ENCODE measurements around the gene GPC6.

Gene GPC6

DNA sequence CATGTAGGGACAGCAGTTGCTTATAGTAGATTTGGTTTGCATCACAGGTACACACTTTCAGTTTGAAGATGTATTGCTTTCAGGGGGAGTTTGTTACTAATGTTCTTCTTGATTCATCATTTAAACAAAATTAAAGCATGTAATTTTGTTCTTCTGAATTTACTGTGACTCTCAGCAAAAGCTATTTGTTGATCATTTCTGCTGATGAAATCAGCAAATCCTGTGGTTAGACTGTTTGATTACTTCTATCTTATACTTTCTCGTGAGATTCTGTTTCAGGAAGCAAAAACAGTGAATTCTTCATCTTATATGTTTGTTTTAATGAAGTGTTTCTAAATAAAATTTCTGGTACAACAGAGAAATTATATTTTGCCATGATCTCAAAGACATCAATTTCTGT lies 497.6 kb downstream of the GPC6 start:
- TF ChIP-seq, protein P1, sequence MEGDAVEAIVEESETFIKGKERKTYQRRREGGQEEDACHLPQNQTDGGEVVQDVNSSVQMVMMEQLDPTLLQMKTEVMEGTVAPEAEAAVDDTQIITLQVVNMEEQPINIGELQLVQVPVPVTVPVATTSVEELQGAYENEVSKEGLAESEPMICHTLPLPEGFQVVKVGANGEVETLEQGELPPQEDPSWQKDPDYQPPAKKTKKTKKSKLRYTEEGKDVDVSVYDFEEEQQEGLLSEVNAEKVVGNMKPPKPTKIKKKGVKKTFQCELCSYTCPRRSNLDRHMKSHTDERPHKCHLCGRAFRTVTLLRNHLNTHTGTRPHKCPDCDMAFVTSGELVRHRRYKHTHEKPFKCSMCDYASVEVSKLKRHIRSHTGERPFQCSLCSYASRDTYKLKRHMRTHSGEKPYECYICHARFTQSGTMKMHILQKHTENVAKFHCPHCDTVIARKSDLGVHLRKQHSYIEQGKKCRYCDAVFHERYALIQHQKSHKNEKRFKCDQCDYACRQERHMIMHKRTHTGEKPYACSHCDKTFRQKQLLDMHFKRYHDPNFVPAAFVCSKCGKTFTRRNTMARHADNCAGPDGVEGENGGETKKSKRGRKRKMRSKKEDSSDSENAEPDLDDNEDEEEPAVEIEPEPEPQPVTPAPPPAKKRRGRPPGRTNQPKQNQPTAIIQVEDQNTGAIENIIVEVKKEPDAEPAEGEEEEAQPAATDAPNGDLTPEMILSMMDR (IDR thresholded peaks at IDR 0.05; ENCODE audit: extremely low read depth, insufficient read depth, missing control alignments) = no peak
- DNase-seq (ENCODE audit: low spot score) = no peak
- in situ Hi-C loops (cut with MboI; ENCODE audit: low pct_unique_long_range_greater_than_20kb, low sequenced_read_pairs, unreplicated experiment) = no loop called here

DNA sequence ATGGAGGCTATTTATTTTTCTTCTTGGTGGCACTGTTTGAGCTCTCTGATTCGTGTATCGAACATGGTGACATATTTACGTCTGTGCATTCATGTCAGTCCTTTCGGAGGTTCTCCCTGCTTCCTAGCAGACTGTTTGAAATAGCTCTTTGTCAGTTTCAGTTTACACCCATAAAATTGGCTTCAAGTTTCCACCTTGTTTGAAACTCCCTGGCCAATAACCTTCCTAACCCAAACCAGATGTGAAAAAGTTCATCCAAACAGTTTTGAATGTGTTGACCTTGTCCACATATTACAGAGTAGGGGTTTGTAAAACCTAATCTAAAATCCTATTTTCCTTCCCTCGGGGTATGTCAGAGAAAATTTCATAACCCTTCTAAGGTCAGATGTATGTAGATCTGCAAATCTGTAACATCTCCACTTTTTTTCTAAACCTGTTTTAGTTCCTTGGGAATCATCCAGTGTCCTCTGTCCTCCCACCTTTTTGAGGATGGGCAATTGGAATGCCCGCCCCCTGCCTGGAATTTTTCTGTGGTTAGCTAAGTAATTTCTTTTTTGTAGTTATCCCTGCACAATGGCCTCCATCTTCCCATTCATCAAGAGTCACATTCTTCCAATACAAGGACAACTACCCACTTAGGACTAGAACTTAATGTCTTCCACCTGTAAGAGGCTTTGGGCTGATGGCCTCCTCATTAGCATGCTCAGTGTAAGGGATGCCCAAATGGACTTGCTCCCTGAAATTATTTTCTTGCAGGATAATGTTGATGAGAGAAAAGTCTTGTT lies 499.8 kb downstream of the GPC6 start:
- TF ChIP-seq, protein P1 (IDR thresholded peaks at IDR 0.05; ENCODE audit: extremely low read depth, insufficient read depth, missing control alignments) = no peak
- in situ Hi-C loops (cut with MboI; ENCODE audit: low pct_unique_long_range_greater_than_20kb, low sequenced_read_pairs, unreplicated experiment) = no loop called here
- no peak for DNase-seq (ENCODE audit: low spot score)

DNA sequence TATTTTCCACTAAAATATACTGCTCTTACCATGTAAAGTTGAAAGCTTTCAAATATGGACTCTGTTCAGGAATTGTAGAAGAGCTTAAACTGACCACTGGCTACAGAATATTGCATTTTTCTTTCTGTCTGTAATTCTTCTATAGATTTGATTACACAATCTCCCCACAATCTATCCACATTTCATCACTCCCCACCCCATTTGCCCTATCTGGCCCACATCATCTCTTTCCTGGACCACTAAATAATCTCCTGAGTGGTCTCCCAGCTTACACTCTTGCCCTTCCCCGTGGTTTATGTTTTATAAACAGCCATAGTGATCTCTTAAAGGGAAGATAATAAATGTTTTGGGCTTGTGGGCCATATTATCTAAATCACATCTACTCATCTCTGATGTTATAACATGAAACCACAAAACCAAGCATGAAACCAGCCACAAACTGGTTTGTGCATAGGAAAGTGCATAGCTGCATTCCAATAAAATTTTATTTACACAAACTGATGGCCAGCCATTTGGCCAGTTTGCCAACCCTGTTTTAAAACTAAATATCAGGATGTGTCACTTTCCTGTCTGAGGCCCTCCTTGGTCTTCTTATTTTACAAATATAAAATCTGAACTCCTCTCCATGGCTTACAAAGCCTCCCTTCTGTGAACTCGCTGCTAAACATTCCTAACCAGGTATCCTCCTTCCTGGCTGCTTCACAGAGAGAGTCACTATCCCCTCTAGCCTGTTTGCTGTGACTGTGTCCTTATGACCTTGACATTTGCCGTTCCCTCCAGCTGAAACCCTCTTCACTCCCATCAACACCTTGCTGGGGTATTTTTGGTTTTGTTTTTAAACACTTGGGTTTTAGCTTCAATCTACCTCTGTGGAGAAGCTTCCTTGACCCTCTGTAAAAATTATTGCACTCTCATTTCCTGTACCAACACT lies 500.9 kb downstream of the GPC6 start:
- in situ Hi-C loops (cut with MboI; ENCODE audit: low pct_unique_long_range_greater_than_20kb, low sequenced_read_pairs, unreplicated experiment) = no loop called here
- no peak for DNase-seq (ENCODE audit: low spot score)
- TF ChIP-seq, protein P1 (IDR thresholded peaks at IDR 0.05; ENCODE audit: extremely low read depth, insufficient read depth, missing control alignments) = no peak

DNA sequence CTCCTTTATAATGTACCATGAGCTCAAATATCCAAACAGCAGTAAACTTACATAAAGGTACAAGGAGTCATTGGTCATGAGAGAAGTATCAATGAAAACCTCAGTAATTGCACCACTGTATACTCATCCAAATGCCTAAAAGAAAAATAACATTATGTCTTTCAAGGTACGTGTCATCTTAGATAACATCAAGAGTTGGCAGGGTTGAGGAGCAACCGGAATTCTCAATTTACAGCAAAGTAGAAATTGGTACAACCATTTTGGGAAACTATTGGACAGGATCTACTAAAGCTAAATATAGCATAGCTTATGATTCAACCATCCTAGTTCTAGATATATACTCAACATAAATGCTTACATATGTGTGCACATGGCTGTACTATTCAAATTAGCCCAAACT lies 502.8 kb downstream of the GPC6 start:
- TF ChIP-seq, protein P1 (IDR thresholded peaks at IDR 0.05; ENCODE audit: extremely low read depth, insufficient read depth, missing control alignments) = no peak
- DNase-seq (ENCODE audit: low spot score) = no peak
- in situ Hi-C loops (cut with MboI; ENCODE audit: low pct_unique_long_range_greater_than_20kb, low sequenced_read_pairs, unreplicated experiment) = no loop called here

DNA sequence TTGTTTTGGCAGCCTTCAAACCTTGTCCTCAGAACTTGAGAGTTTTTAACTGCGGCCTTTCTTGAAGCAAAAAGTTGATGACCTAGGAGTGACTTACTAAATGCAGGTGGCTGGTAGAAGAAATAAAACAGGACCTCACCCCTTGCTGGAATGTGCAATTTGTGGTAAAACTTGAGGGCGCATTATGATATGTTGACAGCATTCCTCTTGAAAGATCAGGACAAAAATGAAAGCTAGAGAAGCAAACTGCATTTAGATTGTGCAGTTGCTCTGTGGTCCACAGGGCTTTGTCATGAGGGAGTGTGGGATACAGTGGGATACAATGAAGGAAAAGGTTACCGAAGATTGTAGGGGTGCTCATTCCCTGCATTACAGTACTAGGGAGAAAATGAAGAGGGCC lies 504.2 kb downstream of the GPC6 start:
- TF ChIP-seq, protein P1 (IDR thresholded peaks at IDR 0.05; ENCODE audit: extremely low read depth, insufficient read depth, missing control alignments) = no peak
- in situ Hi-C loops (cut with MboI; ENCODE audit: low pct_unique_long_range_greater_than_20kb, low sequenced_read_pairs, unreplicated experiment) = no loop called here
- DNase-seq (ENCODE audit: low spot score) = no peak

DNA sequence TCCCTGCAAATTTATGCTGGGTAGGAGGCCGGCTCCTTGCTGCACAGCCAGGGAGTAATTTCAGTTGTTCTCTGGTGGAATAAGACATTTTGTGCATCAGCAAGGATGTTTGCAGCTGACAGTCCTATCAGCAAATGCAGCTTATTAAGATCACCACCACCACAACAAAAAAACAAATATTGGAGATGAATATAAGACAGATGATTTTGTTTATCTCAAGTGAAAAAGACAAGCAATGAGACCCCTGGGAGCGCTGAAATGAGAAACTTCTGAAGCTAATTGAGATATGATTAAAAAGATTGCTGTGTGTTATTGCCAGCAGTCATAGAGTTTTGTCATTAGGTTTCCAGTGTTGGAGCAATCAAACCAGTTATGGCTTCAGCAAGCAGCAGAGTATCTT lies 505.6 kb downstream of the GPC6 start:
- TF ChIP-seq, protein P1 (IDR thresholded peaks at IDR 0.05; ENCODE audit: extremely low read depth, insufficient read depth, missing control alignments) = no peak
- no peak for DNase-seq (ENCODE audit: low spot score)
- in situ Hi-C loops (cut with MboI; ENCODE audit: low pct_unique_long_range_greater_than_20kb, low sequenced_read_pairs, unreplicated experiment) = no loop called here
